HG03520 (cell line): Measurements from ENCODE around the gene DHDDS.
"Not testable (repeated sequence)": the region's sequence is repeated elsewhere in the genome, so short reads cannot be mapped to it uniquely, and the experiment has no call there.

Experiments used
- ATAC-seq: cut with Tn5 transposase; IDR thresholded peaks from one replicate; pipeline ENCODE4 v1.9.1; 2021; ENCODE audit warnings: mild to moderate bottlenecking, moderate library complexity; ENCODE audit not compliant: unreplicated experiment

Gene DHDDS

DNA sequence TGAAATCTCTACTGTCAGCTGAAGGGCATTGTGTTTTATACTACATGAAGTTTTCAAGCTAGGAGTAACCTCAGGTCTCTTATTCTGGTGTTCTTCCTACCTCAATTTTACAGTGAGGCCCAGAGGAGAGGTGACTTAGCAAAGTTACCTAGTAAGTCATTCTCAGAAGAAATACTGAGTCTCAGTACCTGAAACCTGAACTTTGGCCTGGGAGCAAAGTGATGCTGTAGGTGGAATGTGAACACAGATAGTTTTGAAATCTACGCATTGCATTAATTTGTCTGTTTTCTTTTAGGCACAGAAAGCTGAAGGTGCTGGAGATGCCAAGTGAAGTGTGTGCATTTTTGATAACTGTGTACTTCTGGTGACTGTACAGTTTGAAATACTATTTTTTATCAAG lies 42.7 kb downstream of the DHDDS start:
- ATAC-seq: no peak

DNA sequence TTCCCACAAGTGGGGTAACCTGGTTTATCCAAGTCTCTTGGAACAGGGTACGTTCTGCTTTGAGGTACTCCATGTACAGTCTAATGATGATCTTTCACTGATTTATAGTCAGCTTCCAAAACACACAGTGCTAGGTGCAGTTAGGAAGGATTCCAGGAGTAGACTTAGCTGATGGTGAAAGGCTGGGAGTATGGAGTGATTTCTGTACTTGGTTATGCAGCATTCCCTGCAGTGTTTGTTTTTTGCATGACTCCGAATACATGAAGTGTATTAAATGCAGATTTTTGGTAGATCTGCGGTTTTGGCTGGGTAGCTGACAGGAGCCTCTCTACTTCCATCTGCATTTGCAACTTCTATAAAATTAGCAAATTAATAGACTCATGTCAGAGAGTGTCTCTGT lies 43.9 kb downstream of the DHDDS start:
- ATAC-seq: no peak

GRCh38 chr1:26476958-26477357 lies 44.8 kb downstream of the DHDDS start:
- no peak for ATAC-seq

DNA sequence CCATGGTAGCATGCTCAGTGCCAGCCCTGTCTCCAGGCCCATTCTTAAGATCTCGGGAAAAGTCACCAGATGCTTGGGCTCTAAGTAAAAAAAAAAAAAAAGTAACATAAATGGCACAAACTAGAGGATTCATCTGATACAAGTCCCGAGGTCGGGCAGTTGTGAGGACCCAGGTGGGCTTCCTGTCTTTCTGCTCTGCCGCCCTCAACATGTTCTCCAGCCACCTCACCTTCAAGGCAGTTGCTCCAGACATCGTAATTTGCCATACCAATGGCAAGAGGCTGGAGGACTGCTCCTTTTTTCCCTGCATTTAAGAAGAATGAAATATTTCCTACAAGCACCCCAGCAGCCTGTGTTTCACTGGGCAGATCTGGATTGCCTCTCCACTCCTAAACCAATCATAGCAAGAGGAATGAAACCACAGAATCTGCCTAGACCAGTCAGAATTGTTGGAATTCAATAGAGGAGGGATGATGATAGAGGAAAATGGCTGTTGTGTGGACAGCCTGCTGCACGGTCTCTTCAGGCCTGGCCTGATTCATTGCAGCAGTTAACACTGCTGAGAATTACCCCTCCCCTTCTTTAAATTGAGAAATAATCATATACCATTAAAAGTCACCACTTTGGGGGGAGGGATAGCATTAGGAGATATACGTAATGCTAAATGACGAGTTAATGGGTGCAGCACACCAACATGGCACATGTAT lies 45.5 kb downstream of the DHDDS start:
- no peak for ATAC-seq

GRCh38 chr1:26478159-26478558 lies 46.0 kb downstream of the DHDDS start:
- no peak for ATAC-seq

DNA sequence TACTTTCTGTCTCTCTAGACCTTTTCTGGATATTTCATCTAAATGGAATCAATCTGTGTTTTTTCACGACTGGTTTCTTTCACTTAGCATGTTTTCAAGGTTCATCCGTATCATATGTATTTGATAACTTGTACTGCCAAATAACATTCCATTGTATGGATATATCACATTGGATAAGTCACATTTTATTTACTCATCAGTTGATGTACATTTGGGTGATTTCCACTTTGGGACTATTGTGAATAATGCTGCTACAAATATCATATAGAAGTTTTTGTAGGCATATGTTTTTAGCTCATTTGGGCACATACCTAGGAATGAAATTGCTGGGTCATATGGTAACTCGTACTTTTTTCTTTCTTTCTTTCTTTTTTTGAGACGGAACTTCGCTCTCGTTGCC lies 46.9 kb downstream of the DHDDS start:
- no peak for ATAC-seq

GRCh38 chr1:26482921-26483320 lies 50.8 kb downstream of the DHDDS start:
- no peak for ATAC-seq

DNA sequence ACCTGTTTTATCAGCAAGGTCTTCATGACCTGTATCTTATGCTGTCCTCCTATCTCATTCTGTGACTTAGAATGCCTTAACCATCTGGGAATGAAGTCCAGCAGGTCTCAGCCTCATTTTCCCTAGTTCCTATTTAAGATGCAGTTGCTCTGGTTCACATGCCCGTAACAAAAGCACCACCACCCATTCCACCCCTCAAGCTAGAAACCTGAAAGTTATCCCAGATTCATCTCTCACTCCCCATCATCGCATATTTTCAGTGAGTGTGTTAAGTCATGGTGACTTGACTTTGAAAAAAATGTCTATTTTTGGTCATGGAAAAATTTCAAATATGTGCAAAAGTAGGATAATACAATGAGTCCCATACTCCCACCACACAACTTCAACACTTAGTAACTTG lies 51.9 kb downstream of the DHDDS start:
- no peak for ATAC-seq

- no peak for ATAC-seq
These were observed 58.0 kb downstream of the DHDDS start for GRCh38 chr1:26490155-26490554.

DNA sequence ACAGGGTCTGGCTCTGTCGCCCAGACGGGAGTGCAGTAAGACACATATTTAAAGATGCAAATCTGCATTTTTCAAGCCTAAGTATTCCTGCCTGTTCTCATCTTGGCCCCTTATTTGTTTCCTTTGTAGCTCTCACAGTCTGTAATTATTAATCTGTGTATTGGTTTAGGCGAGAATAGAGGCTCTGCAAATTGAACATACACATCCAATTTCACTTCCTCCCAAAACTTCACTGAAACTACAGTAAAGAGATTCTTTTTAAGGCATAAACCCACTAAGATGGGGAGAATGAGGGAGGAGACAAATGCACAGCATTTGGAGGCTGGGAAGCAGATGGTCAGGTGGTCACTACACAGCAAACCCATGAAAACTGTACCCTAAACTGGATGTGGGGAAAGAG lies 61.1 kb downstream of the DHDDS start:
- ATAC-seq: no peak

DNA sequence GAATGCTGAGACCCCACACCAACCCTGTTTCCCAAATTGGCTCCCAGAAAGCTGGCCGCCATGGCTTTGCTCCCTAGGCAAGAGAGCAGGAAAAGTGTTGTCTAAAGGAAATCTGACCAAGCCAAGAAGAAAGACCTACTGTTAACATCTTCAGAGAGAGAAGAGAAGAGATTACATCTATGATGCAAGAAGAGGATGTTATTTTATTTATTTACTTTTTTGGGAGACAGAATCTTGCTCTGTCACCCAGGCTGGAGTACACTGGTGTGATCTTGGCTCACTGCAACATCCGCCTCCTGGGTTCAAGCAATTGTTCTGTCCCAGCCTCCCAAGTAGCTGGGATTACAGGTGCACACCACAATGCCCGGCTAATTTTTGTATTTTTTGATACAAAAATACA lies 61.8 kb downstream of the DHDDS start:
- ATAC-seq: no peak

- ATAC-seq: no peak
These were observed 64.7 kb downstream of the DHDDS start for GRCh38 chr1:26496861-26497260.

- ATAC-seq: no peak
These were observed 66.8 kb downstream of the DHDDS start for GRCh38 chr1:26498894-26499293.

GRCh38 chr1:26500488-26501175 lies 68.5 kb downstream of the DHDDS start:
- peak; percentile 40 for ATAC-seq

- ATAC-seq: not testable (repeated sequence)
These were observed 78.6 kb downstream of the DHDDS start for GRCh38 chr1:26510711-26511110.

GRCh38 chr1:26515836-26516235 lies 83.7 kb downstream of the DHDDS start:
- not testable (repeated sequence) for ATAC-seq

DNA sequence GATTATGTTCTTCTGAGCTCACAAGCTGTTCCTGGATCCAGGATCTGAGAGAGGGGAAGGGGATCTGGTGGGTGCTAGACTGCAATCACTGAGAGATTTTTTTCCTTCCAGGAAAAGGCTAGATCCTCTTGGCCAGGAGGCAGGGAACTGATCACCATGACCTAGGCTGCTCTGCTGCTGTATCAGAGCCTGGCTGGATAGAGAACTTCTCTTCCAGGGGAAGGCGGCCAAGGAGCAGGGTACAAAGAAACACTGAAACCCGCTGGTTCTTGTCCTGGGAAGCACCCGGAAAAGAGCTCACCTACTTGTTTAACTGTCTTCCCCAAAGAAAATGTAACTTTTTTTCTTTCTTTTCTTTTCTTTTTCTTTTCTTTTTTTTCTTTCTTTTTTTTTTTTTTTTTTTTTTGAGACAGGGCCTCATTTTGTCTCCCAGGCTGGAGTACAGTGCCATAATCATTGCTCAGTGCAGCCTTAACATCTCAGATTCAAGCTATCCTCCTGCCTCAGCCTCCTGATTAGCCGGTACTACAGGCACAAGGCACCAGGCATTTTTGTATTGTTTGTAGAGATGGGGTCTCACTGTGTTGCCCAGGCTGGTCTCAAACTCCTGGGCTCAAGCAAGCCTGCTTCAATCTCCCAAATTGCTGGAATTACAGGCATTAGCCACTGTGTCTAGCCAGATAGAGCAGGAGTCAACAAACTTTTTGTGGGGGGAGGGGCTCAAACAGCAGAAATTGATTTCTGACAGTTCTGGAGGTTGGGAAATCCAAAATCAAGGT lies 85.1 kb downstream of the DHDDS start:
- ATAC-seq: no peak

- ATAC-seq: no peak
These were observed 85.6 kb downstream of the DHDDS start for GRCh38 chr1:26517766-26518049.

DNA sequence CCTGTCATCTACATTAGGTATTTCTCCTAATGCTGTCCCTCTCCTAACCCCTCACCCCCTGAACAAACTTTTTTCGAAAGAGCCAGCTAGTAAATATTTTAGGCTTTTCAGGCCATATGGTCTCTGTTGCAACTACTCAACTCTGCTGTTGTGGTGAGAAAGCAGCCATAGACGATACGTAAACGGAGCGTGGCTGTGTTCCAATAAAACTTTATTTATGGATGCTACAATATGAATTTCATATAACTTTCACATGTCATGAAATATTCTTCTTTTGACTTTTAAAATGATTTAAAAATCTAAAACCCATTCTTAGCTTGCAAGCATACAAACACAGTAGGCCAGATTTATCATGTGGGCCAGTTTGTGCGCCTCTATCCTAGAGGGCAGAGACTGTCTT lies 86.2 kb downstream of the DHDDS start:
- ATAC-seq: no peak

GRCh38 chr1:26520339-26520738 lies 88.2 kb downstream of the DHDDS start:
- ATAC-seq: no peak
